ENCODE measurements around the gene DHX30. TPM values are rescaled to one million over a fixed set of nuclear protein-coding genes. Genes with fewer than 3 reads are reported as not detected.

DHX30 gene
- total and polyA plus RNA-seq, 9 of the 15 experiments (the other 6 are each of a cell fraction or from before 2014, with no cell fraction given) = 12.3 to 158 (median 79.0) TPM

GRCh38 chr3:47824541-47825473 lies 21.9 kb downstream of the DHX30 start (continued):
- TF ChIP-seq CHD1 (IDR thresholded peaks at IDR 0.05; ENCODE audit: low read length) (peak; percentile 60), SMARCC2 (IDR thresholded peaks at IDR 0.05; ENCODE audit: low read depth) (no peak; the same call in 1 of the 2 replicates), NFYB (IDR thresholded peaks at IDR 0.05; ENCODE audit: extremely low read depth, insufficient read length) (no peak), ZNF239 (CRISPR knock-in tag; IDR thresholded peaks at IDR 0.05) (0 out of 2 replicates have a peak, but pooled peaks have one; percentile 8), E2F4 (CRISPR knock-in tag; IDR thresholded peaks at IDR 0.05; ENCODE audit: low read depth) (peak; percentile 17; the same call in 1 of the 2 replicates), BCL6 (CRISPR knock-in tag; IDR thresholded peaks at IDR 0.05) (no peak), GATA2 (CRISPR knock-in tag; IDR thresholded peaks at IDR 0.05) (no peak), HEY1 (CRISPR knock-in tag; IDR thresholded peaks at IDR 0.05; ENCODE audit: borderline replicate concordance) (no peak), IRF1 (CRISPR knock-in tag; IDR thresholded peaks at IDR 0.05; ENCODE audit: borderline replicate concordance) (no peak), SMAD1 (IDR thresholded peaks at IDR 0.05; ENCODE audit: low read depth, low read length, partially characterized antibody) (no peak), ZFP91 (CRISPR knock-in tag; IDR thresholded peaks at IDR 0.05) (peak; percentile 54; the same call in 1 of the 2 replicates), ELK1 (CRISPR knock-in tag; IDR thresholded peaks at IDR 0.05) (no peak; the same call in 1 of the 2 replicates), NEUROD1 (IDR thresholded peaks at IDR 0.05; ENCODE audit: borderline replicate concordance, low read depth, low read length, partially characterized antibody) (peak; percentile 70), SRSF9 (IDR thresholded peaks at IDR 0.05; ENCODE audit: borderline replicate concordance, low read depth, low read length) (no peak), ZNF589 (CRISPR knock-in tag; IDR thresholded peaks at IDR 0.05; ENCODE audit: low read depth) (peak; percentile 69; the same call in 1 of the 2 replicates), CXXC5 (CRISPR knock-in tag; IDR thresholded peaks at IDR 0.05) (peak; percentile 92), ZNF395 (CRISPR knock-in tag; IDR thresholded peaks at IDR 0.05) (peak; percentile 79; the same call in 1 of the 2 replicates), ESRRA (IDR thresholded peaks at IDR 0.05; ENCODE audit: borderline replicate concordance, low read depth) (peak; percentile 87), TBP (optimal IDR thresholded peaks at IDR 0.05; ENCODE audit: low read depth, low read length) (peak; percentile 94)
